ENCODE results near the gene MUC5B.

DNA sequence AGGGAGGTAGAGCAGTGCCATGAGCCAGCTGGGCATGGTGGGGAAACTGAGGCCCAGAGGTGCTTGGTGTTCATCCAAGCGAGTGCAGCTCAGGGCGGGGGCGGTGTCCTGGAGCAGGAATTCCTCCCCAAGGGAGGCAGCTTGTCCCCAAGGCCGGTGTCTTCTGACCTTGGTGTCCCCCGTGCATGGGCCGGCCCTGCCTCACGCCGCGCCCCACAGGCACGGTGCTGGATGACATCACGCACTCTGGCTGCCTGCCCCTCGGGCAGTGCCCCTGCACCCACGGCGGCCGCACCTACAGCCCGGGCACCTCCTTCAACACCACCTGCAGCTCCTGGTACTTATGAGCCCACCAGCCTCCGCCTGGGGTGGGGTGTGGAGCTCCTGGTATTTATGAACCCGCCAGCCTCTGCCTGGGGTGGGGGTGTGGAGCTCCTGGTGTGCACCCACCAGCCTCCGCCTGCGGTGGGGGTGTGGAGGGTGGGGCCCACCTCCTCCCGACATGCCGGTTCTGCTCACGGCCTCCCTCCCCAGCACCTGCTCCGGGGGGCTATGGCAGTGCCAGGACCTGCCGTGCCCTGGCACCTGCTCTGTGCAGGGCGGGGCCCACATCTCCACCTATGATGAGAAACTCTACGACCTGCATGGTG, 6.7 kb downstream of the MUC5B start:
- TF ChIP-seq POU2F2 (IDR thresholded peaks at IDR 0.05; ENCODE audit: low read depth, low read length) (no peak), TAF1 (IDR thresholded peaks at IDR 0.05; ENCODE audit: low read depth, low read length) (no peak), POLR2A (IDR thresholded peaks at IDR 0.05; ENCODE audit: low read depth, low read length) (no peak), POLR2AphosphoS5 (IDR thresholded peaks at IDR 0.05; ENCODE audit: low read depth, low read length) (no peak), SPI1 (IDR thresholded peaks at IDR 0.05; ENCODE audit: low read depth, low read length) (no peak)
